ACC112 (cell line): ENCODE measurements around the gene FNDC10.
"Not testable (repeated sequence)": the region's sequence is repeated elsewhere in the genome, so short reads cannot be mapped to it uniquely, and the experiment has no call there.

ENCODE experiments used
- H2AFZ ChIP-seq: fragments of 200-600 bp; sonication (generic); one replicate; pipeline ENCODE4 v1.6.0; 2017; ENCODE audit warnings: antibody characterized with exemption, low read length; ENCODE audit not compliant: unreplicated experiment
- H3K27ac ChIP-seq: fragments of 200-600 bp; sonication (generic); 2 replicates; pipeline ENCODE4 v1.5.1; 2014; ENCODE audit warnings: low read depth, mild to moderate bottlenecking, antibody characterized with exemption, low read length, moderate library complexity
- H3K27me3 ChIP-seq: fragments of 200-600 bp; sonication (generic); 2 replicates; pipeline ENCODE4 v1.6.1; 2014; ENCODE audit warnings: mild to moderate bottlenecking, antibody characterized with exemption, low read length, moderate library complexity, mixed read lengths; ENCODE audit not compliant: insufficient read depth
- H3K36me3 ChIP-seq: fragments of 200-600 bp; sonication (generic); 2 replicates; pipeline ENCODE4 v1.6.1; 2016; ENCODE audit warnings: mild to moderate bottlenecking, antibody characterized with exemption, low read length, moderate library complexity, mixed read lengths; ENCODE audit not compliant: insufficient read depth
- H3K4me1 ChIP-seq: fragments of 200-600 bp; sonication (generic); one replicate; pipeline ENCODE4 v1.6.1; 2016; ENCODE audit warnings: low read length, mixed read lengths; ENCODE audit not compliant: insufficient read depth, unreplicated experiment, control insufficient read depth
- H3K4me3 ChIP-seq: fragments of 200-600 bp; sonication (generic); 2 replicates; pipeline ENCODE4 v1.5.1; 2014; ENCODE audit warnings: mild to moderate bottlenecking, low read depth, low read length
- H3K79me2 ChIP-seq: fragments of 200-600 bp; sonication (generic); one replicate; pipeline ENCODE4 v1.6.0; 2016; ENCODE audit warnings: low read length; ENCODE audit not compliant: control insufficient read depth, unreplicated experiment, insufficient read depth

Gene FNDC10

GRCh38 chr1:1634613-1635012 is 34.7 kb upstream of the FNDC10 start:
- not testable (repeated sequence) for H3K79me2 ChIP-seq, H3K27ac ChIP-seq, H2AFZ ChIP-seq, H3K27me3 ChIP-seq, H3K4me1 ChIP-seq, H3K36me3 ChIP-seq, H3K4me3 ChIP-seq

GRCh38 chr1:1633409-1633808 is 33.5 kb upstream of the FNDC10 start:
- not testable (repeated sequence) for H3K27ac ChIP-seq, H3K4me3 ChIP-seq, H3K79me2 ChIP-seq, H3K4me1 ChIP-seq, H3K36me3 ChIP-seq, H2AFZ ChIP-seq, H3K27me3 ChIP-seq

GRCh38 chr1:1631782-1632420 is 32.0 kb upstream of the FNDC10 start, which contains the start of gene MMP23B:
Gene MMP23B, plus strand, starts transcription at chr1:1632173. Its CDS starts 46 bp downstream, at chr1:1632219.
- no peak within 1 kb of the TSS for H3K4me3 ChIP-seq
- H3K27ac ChIP-seq, result no peak within 1 kb of the TSS
- H3K27me3 ChIP-seq, result peaks cover 7% of the 10 kb centered on the region; the same call in 1 of the 2 replicates
- no peaks in the 10 kb centered on the region for H3K36me3 ChIP-seq
- no peaks in the 10 kb centered on the region for H3K79me2 ChIP-seq
- no peak within 1 kb of the TSS for H2AFZ ChIP-seq
- no peaks in the 10 kb centered on the region for H3K4me1 ChIP-seq

GRCh38 chr1:1630965-1631781 is 31.2 kb upstream of the FNDC10 start:
- peaks cover 7% of the 10 kb centered on the region; the same call in 1 of the 2 replicates for H3K27me3 ChIP-seq
- H3K79me2 ChIP-seq, result no peaks in the 10 kb centered on the region
- no peak overlapping the region for H3K4me3 ChIP-seq
- H3K36me3 ChIP-seq, result no peaks in the 10 kb centered on the region
- H2AFZ ChIP-seq, result no peak overlapping the region
- H3K4me1 ChIP-seq, result no peaks in the 10 kb centered on the region
- no peak overlapping the region for H3K27ac ChIP-seq

- H3K36me3 ChIP-seq, result no peaks in the 10 kb centered on the region
- H3K4me3 ChIP-seq, result no peak overlapping the region
- H3K79me2 ChIP-seq, result no peaks in the 10 kb centered on the region
- peaks cover 7% of the 10 kb centered on the region; the same call in 1 of the 2 replicates for H3K27me3 ChIP-seq
- H3K27ac ChIP-seq, result no peak overlapping the region
- H2AFZ ChIP-seq, result no peak overlapping the region
- no peaks in the 10 kb centered on the region for H3K4me1 ChIP-seq
Measured at GRCh38 chr1:1630191-1630964, 30.4 kb upstream of the FNDC10 start.

GRCh38 chr1:1629430-1630190 is 29.7 kb upstream of the FNDC10 start:
- Histone ChIP-seq H2AFZ (no peak overlapping the region), H3K27ac (no peak overlapping the region), H3K4me3 (no peak overlapping the region), H3K36me3 (no peaks in the 10 kb centered on the region), H3K4me1 (no peaks in the 10 kb centered on the region), H3K79me2 (no peaks in the 10 kb centered on the region), H3K27me3 (peaks cover 7% of the 10 kb centered on the region; the same call in 1 of the 2 replicates)

GRCh38 chr1:1628754-1629429 is 29.0 kb upstream of the FNDC10 start:
- no peaks in the 10 kb centered on the region for H3K79me2 ChIP-seq
- H3K27me3 ChIP-seq, result peaks cover 7% of the 10 kb centered on the region; the same call in 1 of the 2 replicates
- no peak overlapping the region for H3K27ac ChIP-seq
- no peak overlapping the region for H2AFZ ChIP-seq
- H3K36me3 ChIP-seq, result no peaks in the 10 kb centered on the region
- no peak overlapping the region for H3K4me3 ChIP-seq
- no peaks in the 10 kb centered on the region for H3K4me1 ChIP-seq

GRCh38 chr1:1627829-1628753 is 28.2 kb upstream of the FNDC10 start:
- H2AFZ ChIP-seq, result no peak overlapping the region
- H3K27me3 ChIP-seq, result peaks cover 7% of the 10 kb centered on the region; the same call in 1 of the 2 replicates
- no peak overlapping the region for H3K27ac ChIP-seq
- no peaks in the 10 kb centered on the region for H3K79me2 ChIP-seq
- H3K36me3 ChIP-seq, result no peaks in the 10 kb centered on the region
- no peak overlapping the region for H3K4me3 ChIP-seq
- no peaks in the 10 kb centered on the region for H3K4me1 ChIP-seq

GRCh38 chr1:1627261-1627828 is 27.4 kb upstream of the FNDC10 start:
- Histone ChIP-seq H3K4me1 (no peaks in the 10 kb centered on the region), H3K79me2 (no peaks in the 10 kb centered on the region), H3K4me3 (no peak overlapping the region), H3K27ac (no peak overlapping the region), H2AFZ (no peak overlapping the region), H3K27me3 (peaks cover 7% of the 10 kb centered on the region; the same call in 1 of the 2 replicates), H3K36me3 (no peaks in the 10 kb centered on the region)
